ENCODE measurements around the gene CDK4.

Gene CDK4

DNA sequence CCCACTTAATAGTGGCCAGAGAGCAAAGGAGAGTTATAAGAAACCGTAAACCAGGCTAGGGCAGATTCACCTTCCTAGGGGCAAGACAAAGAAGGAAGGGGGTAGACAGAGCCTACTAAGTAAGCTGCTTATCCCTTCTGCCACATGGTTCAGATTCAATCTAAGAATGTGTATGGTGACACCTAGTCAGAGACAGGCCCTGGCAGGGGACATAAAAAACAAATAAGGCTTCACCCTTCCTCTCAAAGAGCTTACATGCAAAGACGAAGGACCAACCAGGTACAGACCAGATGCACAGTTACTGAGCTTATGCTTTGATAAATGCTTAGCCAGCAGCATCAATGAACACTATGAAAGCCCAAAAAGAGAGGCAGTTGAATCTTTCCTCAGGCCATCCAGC is 10.4 kb upstream of the CDK4 start:
- no peak for DNase-seq (ENCODE audit: extremely low read depth, insufficient read length)
- H3K27me3 ChIP-seq (replicated peaks; ENCODE audit: control insufficient read depth, insufficient read depth, low read length) = no peaks in the 10 kb centered on the region; the same call in 1 of the 2 replicates
- no peak overlapping the region for H3K4me3 ChIP-seq (replicated peaks; ENCODE audit: low read depth, low read length)
- TF ChIP-seq, protein P1, sequence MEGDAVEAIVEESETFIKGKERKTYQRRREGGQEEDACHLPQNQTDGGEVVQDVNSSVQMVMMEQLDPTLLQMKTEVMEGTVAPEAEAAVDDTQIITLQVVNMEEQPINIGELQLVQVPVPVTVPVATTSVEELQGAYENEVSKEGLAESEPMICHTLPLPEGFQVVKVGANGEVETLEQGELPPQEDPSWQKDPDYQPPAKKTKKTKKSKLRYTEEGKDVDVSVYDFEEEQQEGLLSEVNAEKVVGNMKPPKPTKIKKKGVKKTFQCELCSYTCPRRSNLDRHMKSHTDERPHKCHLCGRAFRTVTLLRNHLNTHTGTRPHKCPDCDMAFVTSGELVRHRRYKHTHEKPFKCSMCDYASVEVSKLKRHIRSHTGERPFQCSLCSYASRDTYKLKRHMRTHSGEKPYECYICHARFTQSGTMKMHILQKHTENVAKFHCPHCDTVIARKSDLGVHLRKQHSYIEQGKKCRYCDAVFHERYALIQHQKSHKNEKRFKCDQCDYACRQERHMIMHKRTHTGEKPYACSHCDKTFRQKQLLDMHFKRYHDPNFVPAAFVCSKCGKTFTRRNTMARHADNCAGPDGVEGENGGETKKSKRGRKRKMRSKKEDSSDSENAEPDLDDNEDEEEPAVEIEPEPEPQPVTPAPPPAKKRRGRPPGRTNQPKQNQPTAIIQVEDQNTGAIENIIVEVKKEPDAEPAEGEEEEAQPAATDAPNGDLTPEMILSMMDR (IDR thresholded peaks at IDR 0.05; ENCODE audit: insufficient read depth, low read length, poor library complexity, severe bottlenecking) = no peak
- H3K36me3 ChIP-seq (ENCODE audit: control insufficient read depth, insufficient read depth, low read length) = peaks cover 8% of the 10 kb centered on the region

- TF ChIP-seq, protein P1 (IDR thresholded peaks at IDR 0.05; ENCODE audit: insufficient read depth, low read length, poor library complexity, severe bottlenecking) = no peak
- Histone ChIP-seq H3K36me3 (ENCODE audit: control insufficient read depth, insufficient read depth, low read length) (peaks cover 8% of the 10 kb centered on the region), H3K27me3 (replicated peaks; ENCODE audit: control insufficient read depth, insufficient read depth, low read length) (no peaks in the 10 kb centered on the region; the same call in 1 of the 2 replicates), H3K4me3 (replicated peaks; ENCODE audit: low read depth, low read length) (no peak overlapping the region)
- no peak for DNase-seq (ENCODE audit: extremely low read depth, insufficient read length)
These were observed 9.4 kb upstream of the CDK4 start for GRCh38 chr12:57761391-57761998.

DNA sequence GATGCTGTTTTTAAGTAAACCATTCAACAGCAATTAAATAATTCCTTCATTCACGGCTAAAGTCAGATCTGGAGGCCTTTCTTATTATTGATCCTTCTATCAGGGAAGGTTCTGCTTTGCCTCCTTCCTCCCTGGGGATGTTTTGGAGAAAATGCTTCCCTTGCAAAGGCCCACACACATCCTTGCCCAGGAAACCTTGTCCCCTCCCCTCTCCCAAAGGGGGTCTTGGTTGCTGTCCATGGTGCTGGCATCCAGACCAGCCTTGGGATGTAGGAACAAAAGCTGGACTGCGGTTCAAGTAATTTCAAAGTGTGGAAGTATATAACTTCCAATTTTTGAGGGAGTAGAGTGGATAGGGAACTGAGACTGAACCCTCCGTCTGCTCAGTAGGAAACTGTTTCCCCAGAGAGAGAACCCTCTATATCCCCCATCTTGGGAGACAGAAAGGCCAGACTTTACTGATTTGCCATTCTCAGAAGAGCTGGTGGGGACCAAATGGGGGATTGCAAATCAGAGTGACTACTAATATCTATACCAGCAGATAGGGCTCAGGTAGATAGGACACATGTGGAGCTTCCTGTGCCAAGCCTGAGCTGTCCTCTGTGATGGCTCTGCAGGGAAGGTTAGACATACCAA is 8.4 kb upstream of the CDK4 start:
- H3K36me3 ChIP-seq (ENCODE audit: control insufficient read depth, insufficient read depth, low read length) = peaks cover 8% of the 10 kb centered on the region
- no peak overlapping the region for H3K4me3 ChIP-seq (replicated peaks; ENCODE audit: low read depth, low read length)
- no peak for DNase-seq (ENCODE audit: extremely low read depth, insufficient read length)
- TF ChIP-seq, protein P1 (IDR thresholded peaks at IDR 0.05; ENCODE audit: insufficient read depth, low read length, poor library complexity, severe bottlenecking) = no peak
- H3K27me3 ChIP-seq (replicated peaks; ENCODE audit: control insufficient read depth, insufficient read depth, low read length) = no peaks in the 10 kb centered on the region; the same call in 1 of the 2 replicates

GRCh38 chr12:57759360-57759980 is 7.4 kb upstream of the CDK4 start:
- Histone ChIP-seq H3K27me3 (replicated peaks; ENCODE audit: control insufficient read depth, insufficient read depth, low read length) (no peaks in the 10 kb centered on the region), H3K4me3 (replicated peaks; ENCODE audit: low read depth, low read length) (no peak overlapping the region), H3K36me3 (ENCODE audit: control insufficient read depth, insufficient read depth, low read length) (peaks cover 8% of the 10 kb centered on the region)
- TF ChIP-seq, protein P1 (IDR thresholded peaks at IDR 0.05; ENCODE audit: insufficient read depth, low read length, poor library complexity, severe bottlenecking) = peak; percentile 72
- DNase-seq (ENCODE audit: extremely low read depth, insufficient read length) = no peak

GRCh38 chr12:57758552-57759359 is 6.6 kb upstream of the CDK4 start:
- TF ChIP-seq, protein P1 (IDR thresholded peaks at IDR 0.05; ENCODE audit: insufficient read depth, low read length, poor library complexity, severe bottlenecking) = no peak
- peaks cover 8% of the 10 kb centered on the region for H3K36me3 ChIP-seq (ENCODE audit: control insufficient read depth, insufficient read depth, low read length)
- H3K4me3 ChIP-seq (replicated peaks; ENCODE audit: low read depth, low read length) = no peak overlapping the region
- DNase-seq (ENCODE audit: extremely low read depth, insufficient read length) = no peak
- no peaks in the 10 kb centered on the region for H3K27me3 ChIP-seq (replicated peaks; ENCODE audit: control insufficient read depth, insufficient read depth, low read length)

Measured in GM06990 (cell line).